Right ventricle myocardium inferior (tissue), 1 donor: ENCODE data around the gene RIPK1. TPM values are rescaled to one million over a fixed set of nuclear protein-coding genes. Genes with fewer than 3 reads are reported as not detected.
"Not testable (repeated sequence)": the region's sequence is repeated elsewhere in the genome, so short reads cannot be mapped to it uniquely, and the experiment has no call there.

Source experiments
- ATAC-seq: fragments of 200-7000 bp; cut with Tn5 transposase; one replicate; pipeline ENCODE4 v1.9.1; 2020; ENCODE audit warnings: mild to moderate bottlenecking, moderate library complexity
- DNase-seq: peaks from one replicate; pipeline ENCODE4 v3.0.0; 2021; ENCODE audit errors: missing footprints
- intact Hi-C: fragments of 100-400 bp; cut with DNase I; formaldehyde crosslinking; loops from one replicate; pipeline ENCODE4 v1.11.0; 2022
- total RNA-seq: library from RNA; stranded (reverse); fragmentation: NEBNext Ultra II Directional; extraction: Animal tissue kit (Norgen Biotek cat#: 25700); gene quantifications from one replicate; pipeline ENCODE4 v1.2.1, GENCODE V29; 2021
- donor health status: DM: no; HTN: yes; CAD: no; lungs with severe emphysema.

RIPK1 gene
- total RNA-seq, 1 donor from 2014 or later, result 6.9 TPM

DNA sequence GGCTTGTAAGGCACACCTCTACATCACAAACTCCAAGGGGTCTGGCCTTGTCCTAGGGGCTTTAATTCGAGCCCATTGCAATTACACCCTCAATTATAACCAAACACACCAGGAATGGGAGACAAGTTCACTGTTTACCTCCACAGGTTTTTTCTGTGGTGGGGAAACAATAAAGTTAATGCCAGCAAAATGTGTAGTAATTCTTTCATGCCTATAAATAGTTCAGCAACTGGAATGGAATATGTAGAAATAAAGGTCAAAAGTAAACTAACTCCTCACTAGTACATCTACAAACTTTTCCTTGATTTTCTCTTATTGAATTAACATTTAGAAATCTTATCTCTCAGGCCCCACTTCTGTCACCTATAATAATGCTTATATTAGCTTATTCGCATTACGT lies 27.1 kb upstream of the RIPK1 start:
- intact Hi-C loops, result no loop called here
- ATAC-seq (no peak), DNase-seq (no peak)

DNA sequence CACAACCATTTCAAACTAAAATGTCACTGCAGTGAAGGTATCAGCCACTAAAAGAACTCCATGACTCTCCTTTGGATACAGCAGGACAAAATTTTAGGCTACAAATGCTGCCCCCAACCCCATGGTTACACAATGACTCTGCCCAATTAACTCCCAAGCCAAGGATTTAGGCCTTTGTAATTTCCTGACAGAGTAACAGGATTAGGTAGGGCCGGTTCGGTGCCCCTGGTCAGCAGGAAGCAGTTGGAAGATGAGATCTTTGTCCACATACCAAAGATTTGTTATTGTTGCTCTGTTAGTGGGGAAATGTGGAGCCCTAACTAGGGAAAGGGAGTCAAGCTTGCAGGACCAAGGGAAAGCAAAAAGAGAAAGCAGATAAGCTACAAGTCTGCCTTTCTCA lies 26.7 kb upstream of the RIPK1 start:
- DNase-seq (no peak), ATAC-seq (no peak)
- intact Hi-C loops, result no loop called here

DNA sequence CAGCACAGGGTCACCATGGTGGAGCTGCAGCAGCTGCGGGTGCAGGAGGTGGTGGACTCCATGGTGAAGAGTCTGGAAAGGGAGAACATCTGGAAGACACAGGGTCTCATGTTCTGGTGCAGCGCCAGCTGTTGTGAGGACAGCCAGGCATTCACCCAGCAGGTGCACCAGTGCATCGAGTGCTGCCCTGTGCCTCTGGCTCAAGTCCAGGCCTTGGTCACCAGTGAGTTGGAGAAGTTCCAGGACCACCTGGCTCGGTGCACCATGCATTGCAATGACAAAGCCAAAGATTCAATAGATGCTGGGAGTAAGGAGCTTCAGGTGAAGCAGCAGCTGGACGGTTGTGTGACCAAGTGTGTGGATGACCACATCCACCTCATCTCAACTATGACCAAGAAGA lies 22.9 kb upstream of the RIPK1 start:
- intact Hi-C loops, result no loop called here
- DNase-seq (no peak), ATAC-seq (no peak)

DNA sequence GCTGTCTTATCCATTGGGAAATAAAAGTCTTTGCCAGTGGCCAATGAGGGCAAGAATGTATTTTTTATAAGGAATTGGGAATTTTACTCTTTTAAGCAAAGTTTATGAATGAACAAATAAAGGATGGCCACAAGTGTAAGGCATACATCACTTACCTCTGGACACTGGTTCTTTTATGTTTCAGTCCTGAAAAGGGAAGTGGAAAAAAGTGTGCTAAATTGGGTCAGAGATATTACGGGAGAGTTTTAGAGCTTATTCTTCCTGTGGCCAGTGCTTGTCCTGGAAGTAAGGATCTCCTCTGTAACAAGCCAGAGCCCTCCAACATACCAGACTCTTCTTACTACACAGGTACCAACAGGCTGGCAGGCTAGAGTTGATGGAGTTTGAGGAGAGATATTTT lies 22.5 kb upstream of the RIPK1 start:
- ATAC-seq, result no peak
- DNase-seq, result no peak
- intact Hi-C loops, result no loop called here

DNA sequence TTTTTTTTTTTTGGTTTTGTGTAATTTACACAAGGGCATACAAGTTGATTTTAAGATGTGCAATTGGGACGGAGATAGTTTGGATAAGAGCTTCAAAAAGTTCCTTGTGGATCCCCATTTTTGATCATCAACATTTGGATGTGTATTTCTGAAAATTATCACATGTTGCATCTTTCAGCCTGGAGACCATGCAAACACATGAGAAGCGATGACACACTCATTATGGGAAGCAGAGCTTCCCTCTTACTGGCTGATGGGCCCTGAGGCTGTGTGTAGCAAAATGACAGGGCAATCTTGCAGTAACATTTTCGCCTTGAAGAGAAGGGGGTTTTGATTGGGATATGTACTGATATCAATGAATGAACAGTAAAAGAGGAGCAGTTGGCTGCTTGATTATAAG lies 22.0 kb upstream of the RIPK1 start:
- DNase-seq (no peak), ATAC-seq (no peak)
- intact Hi-C loops, result no loop called here

DNA sequence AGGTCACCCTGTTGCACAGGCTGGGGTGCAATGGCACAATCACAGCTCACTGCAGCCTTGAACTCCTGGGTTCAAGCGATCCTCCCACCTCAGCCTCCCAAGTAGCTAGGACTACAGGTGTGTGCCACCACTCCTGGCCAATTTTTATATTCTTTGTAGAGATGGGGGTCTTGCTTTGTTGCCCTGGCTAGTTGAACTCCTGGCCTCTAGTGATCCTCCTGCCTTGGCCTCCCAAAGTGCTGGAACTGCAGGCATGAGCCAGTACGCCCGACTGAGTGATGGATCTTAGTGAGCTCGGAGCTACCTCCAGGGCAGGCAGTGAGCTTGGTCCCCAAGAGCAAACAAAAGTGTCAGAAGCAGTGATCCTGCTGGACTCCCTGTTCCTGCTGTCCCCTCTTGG lies 20.3 kb upstream of the RIPK1 start:
- DNase-seq, ATAC-seq, intact Hi-C loops: not testable (repeated sequence)

DNA sequence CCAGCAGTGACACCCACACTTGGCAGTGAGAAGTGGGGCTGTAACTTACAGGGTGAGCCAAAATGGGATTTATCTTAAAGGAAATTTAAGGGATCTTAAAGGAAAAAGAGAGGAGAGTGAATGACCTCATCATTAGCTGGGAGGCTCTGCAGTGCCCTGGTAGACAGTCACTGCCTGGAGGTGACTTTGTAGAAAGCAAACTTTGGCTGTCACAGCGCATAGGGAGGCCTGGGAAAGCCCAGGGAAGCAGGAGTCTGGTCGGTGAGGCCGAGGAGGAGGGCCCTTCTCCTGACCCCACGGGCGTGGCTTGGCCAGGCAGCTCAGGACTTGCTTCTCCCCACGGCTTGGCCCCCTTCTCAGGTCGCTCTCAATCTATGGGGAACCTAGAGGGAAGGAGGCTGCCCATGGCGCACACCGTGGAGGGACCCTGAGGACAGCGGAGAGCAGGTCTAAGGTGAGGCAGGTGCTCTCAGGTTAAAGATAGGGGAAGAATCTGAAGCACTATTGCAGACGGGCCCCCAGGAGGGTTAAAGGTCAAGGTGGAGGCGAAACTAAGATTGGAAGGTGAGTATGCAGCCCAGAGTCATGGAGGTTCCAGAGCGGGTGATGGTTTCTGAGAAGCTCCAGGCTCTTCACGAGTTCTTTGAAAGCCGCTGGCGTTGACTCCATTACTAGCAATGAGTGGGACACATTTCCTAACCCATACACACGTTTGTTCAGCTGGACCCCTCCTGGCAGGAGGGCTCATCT lies 15.6 kb upstream of the RIPK1 start:
- DNase-seq (no peak), ATAC-seq (no peak)
- intact Hi-C loops, result loop anchor here (1.0 kb wide), 1 partner anchor 53 kb away; the partner anchor contains the start of gene NQO2

DNA sequence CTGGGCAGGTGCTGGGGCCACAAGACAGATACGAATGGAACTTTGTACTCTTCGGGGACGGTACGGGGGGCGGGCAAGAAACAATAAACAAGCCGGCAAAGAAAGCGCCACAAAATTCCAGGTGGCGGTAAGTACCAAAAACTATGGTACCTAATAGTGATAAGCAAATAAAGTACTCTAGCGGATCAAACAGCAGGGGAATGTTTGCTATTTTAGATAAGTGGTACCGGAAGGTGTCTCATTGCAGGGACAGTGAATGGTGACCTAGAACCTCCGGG lies 15.1 kb upstream of the RIPK1 start:
- DNase-seq, result no peak
- no peak for ATAC-seq
- intact Hi-C loops, result loop anchor here (1.0 kb wide), 1 partner anchor 54 kb away; the partner anchor contains the start of gene NQO2

DNA sequence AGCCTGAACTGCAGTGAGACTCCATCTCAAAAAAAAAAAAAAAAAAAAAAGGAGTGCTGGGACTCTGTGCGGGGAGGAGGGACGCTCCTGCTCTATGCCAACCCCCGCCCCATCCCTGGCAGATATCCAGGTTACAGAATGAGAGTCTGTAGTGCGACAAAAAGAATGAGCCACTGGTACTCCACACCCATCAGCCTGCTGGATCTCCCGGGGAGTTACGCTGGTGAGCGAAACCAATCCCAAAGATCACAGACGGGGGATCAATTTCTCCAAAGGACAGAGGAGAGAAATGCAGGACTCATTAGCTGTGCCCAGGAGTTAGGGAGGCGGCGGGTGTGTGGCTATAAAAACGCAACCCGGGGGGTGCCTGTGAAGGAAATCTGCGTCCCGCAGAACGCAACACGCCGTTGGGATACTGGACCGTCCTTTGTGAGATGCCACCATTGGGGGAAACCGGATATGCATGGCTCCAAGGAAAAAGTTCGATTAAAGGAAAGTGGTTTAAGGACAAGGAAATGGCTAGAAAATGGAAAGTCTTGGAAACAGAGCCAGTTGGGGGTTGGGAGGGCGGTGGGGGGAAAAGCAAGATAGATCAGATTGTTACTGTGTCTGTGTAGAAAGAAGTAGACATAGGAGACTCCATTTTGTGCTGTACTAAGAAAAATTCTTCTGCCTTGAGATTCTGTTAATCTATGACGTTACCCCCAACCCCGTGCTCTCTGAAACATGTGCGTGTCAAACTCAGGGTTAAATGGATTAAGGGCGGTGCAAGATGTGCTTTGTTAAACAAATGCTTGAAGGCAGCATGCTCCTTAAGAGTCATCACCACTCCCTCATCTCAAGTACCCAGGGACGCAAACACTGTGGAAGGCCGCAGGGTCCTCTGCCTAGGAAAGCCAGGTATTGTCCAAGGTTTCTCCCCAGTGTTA lies 13.8 kb upstream of the RIPK1 start:
- not testable (repeated sequence) for DNase-seq, ATAC-seq
- intact Hi-C loops, result loop anchor here (5.0 kb wide), 1 partner anchor 212 kb away; the partner anchor contains the start of gene SERPINB1

DNA sequence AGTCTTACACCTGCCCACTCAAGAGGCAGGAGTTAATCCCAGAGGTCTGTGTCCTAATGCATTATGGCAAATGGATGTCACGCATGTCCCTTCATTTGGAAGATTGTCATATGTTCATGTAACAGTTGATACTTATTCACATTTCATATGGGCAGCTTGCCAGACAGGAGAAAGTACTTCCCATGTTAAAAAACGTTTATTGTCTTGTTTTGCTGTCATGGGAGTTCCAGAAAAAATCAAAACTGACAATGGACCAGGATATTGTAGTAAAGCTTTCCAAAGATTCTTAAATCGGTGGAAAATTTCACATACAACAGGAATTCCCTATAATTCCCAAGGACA lies 13.2 kb upstream of the RIPK1 start:
- not testable (repeated sequence) for ATAC-seq, DNase-seq
- intact Hi-C loops, result loop anchor here (5.0 kb wide), 1 partner anchor 213 kb away; the partner anchor contains the start of gene SERPINB1

DNA sequence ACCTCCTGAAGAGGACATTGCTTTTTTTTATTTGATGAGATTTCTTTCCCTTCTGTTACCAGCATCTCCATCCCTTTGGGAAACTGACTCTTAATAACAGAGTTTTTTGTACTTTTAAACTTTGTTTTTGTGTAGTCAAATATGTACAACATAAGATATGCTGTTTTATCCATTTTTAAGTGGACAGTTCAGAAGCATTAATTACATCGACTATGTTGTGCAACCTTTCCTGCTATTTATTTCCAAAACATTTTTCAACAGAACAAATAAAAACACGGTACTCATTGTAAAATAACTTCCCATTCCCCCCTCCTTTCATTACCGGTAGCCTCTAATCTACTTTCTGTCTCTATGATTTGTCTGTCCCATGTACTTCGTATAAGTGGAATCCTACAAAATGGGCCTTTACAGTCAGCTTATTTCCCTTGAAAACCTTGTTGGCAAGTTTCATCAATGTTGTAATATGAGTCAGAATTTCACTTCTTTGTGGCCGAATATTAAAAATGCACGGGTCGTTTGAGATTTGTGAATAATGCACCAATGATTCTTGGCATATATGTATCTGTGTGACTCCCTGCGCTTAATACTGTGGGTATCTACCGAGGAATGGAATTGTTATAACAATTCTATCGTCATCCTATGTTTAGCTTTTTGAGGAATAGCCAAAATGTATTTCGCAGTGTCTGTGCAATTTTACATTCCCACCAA lies 11.1 kb upstream of the RIPK1 start:
- DNase-seq (no peak), ATAC-seq (no peak)
- intact Hi-C loops, result loop anchor here (1.0 to 5.0 kb wide), 2 partner anchors 61 to 215 kb away; partner anchors contain the start of gene SERPINB1

DNA sequence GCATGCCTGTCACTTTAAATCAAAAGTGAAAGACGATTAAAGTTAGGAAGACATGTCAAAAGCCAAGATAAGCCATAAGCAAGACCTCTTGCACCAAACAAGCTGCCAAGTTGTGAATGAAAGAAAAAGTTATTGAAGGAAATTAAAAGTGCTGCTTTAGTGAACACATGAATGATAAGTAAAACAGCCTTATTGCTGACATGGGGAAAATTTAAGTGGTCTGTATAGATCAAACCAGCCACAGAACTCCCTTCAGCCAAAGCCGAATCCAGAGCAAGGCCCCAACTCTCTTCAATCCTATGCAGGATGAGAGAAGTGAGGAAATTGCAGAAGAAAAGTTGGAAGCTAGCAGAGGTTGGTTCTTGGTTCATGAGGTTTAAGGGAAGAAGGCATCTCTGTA lies 9.3 kb upstream of the RIPK1 start:
- intact Hi-C loops, result loop anchor here (5.0 kb wide), 1 partner anchor 217 kb away; the partner anchor contains the start of gene SERPINB1
- DNase-seq (no peak), ATAC-seq (no peak)

DNA sequence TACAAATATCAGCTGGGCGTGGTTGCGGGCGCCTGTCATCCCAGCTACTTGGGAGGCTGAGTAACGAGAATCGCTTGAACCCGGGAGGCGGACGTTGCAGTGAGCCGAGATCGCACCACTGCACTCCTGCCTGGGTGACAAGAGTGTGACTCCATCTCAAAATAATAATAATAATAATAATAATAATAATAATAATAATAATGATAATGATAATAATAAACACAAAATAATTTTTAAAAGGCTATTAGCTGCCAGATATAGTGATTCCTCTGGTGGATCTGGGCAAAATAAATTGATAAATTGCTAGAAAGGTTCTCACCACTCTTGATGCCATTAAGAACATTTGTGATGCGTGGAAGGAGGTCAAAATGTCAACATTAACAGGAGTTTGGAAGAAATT lies 8.2 kb upstream of the RIPK1 start:
- DNase-seq, ATAC-seq, intact Hi-C loops: not testable (repeated sequence)

DNA sequence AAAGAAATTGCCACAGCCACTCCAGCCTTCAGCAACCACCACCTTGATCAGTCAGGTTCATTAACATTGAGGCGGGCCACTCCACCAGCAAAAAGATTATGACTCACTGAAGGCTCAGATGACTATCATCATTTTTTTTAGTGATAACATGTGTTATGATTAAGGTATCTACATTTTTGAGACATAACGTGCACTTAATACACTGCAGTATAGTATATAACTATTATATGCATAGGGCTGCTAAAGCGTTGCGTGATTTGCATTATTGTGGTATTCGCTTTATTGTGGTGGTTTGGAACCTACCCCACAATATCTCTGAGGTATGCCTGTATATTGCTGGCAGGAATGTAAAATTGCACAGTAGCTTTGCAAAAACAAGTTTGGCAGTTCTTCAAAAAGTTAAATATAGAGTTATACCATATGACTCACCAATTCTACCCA lies 6.8 kb upstream of the RIPK1 start:
- DNase-seq (no peak), ATAC-seq (no peak)
- intact Hi-C loops, result no loop called here

DNA sequence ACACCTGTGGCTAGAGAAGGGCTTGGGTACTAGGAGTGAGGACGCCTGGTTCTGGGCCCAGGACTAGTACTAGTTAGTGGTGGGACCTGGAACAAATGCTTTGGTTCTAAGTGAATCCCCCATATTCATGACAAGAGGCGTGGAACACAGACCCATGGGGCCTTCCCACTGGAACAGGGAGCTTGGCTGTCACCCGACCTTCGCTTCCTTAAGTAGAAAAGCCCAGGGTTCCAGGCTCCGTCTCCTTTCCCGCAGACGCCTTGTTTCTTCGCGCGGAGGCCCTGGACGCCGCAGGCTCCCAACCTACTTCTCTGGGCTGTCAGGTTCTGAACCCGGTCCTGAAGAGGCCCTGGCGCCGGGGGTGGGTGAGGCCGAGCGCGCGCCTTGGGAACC lies 5.0 kb upstream of the RIPK1 start:
- DNase-seq, ATAC-seq, intact Hi-C loops: not testable (repeated sequence)

DNA sequence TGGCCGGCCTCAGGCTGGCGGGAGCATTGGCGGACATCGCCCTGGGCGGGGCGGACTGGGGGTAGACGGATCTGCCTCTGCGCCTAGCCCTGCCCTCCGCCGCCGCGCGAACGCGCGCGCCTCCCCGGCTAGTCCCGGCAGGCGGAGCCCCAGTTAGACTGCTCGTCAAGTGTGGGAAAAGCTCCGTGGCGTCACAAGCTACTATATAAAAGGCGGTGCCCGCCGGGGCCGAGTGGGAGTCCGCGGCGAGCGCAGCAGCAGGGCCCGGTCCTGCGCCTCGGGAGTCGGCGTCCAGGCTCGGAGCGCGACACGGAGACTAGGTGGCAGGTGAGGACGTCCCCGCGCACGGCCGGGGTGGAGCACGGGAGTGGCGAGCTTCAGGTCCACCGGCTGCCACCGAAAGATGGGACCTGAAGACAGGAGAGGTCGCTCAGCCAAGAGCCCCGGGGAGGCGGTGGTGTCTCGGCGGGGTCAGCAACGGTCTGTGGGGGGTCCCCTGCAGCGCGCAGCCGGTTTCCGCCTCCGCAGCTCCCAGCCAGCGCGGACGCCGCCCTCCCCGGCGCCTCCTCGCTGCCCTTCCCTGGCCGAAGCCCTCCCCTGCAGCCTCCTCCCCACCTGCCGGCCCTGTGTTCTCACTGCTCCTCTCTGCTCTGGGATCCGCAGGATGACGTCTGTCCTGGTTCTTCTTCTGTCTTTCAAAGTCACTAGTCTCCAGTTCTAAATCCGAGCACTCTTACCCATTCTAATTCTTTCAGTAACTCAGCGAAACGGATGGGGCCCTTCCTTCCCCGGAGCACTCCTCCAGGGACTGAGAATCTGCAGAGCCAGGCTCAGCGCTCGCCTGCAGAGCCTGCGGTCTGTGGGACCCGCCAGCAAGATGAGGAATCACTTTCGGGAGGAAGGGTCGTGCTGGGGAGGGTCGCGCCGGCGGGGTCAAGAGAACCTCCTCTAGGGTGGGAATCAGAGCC lies 4.3 kb upstream of the RIPK1 start:
- intact Hi-C loops, result no loop called here
- peak; percentile 98 for DNase-seq

DNA sequence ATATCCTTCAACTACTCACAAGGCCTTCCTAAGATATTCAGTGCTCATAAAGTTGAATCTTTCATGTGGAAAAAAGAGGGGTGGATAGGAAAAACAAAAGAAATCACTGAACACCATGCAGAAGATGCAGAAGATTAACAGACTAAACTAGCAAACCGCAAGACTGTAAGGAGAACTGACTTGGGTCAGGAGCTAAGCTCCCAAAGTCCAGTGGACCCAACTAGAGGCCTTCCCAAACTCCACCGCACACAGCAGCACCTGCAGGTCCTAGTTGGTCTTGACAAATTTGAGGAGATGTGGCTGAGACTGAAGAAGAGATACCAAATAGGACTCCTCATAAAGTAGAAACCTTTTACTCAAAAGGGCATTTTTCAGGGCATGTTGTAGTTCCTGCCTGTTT lies 3.3 kb downstream of the RIPK1 start:
- DNase-seq (no peak), ATAC-seq (no peak)
- intact Hi-C loops, result no loop called here

More for the DNA sequence above, 4.3 kb upstream of the RIPK1 start:
- peak; percentile 95 for ATAC-seq

DNA sequence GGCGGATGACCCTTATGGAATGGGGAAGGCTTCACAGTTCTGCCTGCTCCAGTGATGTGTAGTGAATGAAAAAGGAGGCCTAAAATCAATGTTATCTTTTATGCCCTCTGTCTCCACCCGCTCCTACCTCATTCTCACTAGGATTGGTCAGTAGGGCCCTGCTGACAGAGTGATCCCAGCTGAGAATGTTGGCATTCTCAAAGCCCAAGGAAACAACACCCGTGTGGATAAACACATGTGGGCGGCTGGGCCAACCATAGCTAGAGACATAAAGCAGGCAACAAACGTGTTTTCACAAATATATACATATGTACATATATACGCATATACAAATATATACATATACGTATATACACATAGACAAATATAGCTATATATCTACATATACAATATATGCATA lies 4.5 kb downstream of the RIPK1 start:
- ATAC-seq, result no peak
- DNase-seq, result no peak
- intact Hi-C loops, result no loop called here
